NB4 (cell line): ENCODE results near the gene TPPP2.

Source experiments
- CTCF ChIP-seq: IDR thresholded peaks from one replicate; pipeline ENCODE4 v1.5.1; 2012; ENCODE audit warnings: low read depth, low read length
- MAX ChIP-seq: IDR thresholded peaks from 2 replicates; pipeline ENCODE4 v1.6.1; 2011; ENCODE audit warnings: low read depth, low read length
- MYC ChIP-seq: IDR thresholded peaks from 2 replicates; pipeline ENCODE4 v1.6.1; 2011; ENCODE audit warnings: low read depth, low read length
- POLR2A ChIP-seq: IDR thresholded peaks from 2 replicates; pipeline ENCODE4 v1.6.1; 2011; ENCODE audit warnings: mild to moderate bottlenecking; ENCODE audit not compliant: insufficient read length; ENCODE audit errors: extremely low read depth

GRCh38 chr14:21032326-21033132, 2.5 kb downstream of the TPPP2 start:
- TF ChIP-seq CTCF = no peak
- TF ChIP-seq POLR2A = no peak
- TF ChIP-seq MAX = no peak
- TF ChIP-seq MYC = no peak
